RWPE1 (cell line): ENCODE measurements around the gene TMEM50B.
A peak's percentile ranks its signal among the peaks of the same experiment; 100 is the strongest.
"Not testable (repeated sequence)": the region's sequence is repeated elsewhere in the genome, so short reads cannot be mapped to it uniquely, and the experiment has no call there.

Source experiments
- CTCF ChIA-PET: fragments of 350-600 bp; sonication (Branson Sonifier 250); formaldehyde crosslinking; extraction: SDS; loops from one replicate; lab custom pipeline; 2021; lab: Yijun Ruan, JAX
- POLR2A ChIA-PET: fragments of 400-600 bp; formaldehyde crosslinking; extraction: SDS; loops from one replicate; lab custom pipeline; 2020; ENCODE audit warnings: antibody characterized with exemption; ENCODE audit not compliant: low non-redundant PET; lab: Yijun Ruan, JAX
- DNase-seq: peaks from one replicate; pipeline ENCODE4 v3.0.0; 2012; ENCODE audit warnings: low spot score
- H3K27ac ChIP-seq: fragments of 450-650 bp; 2 replicates; pipeline ENCODE4 v1.5.1; 2017
- CTCF ChIP-seq: fragments of 450-650 bp; conservative IDR thresholded peaks from 2 replicates; pipeline ENCODE4 v1.5.1; 2017; ENCODE audit warnings: low read depth, mild to moderate bottlenecking

Gene TMEM50B

GRCh38 chr21:33480481-33481103 is 818 bp upstream of the TMEM50B start:
- POLR2A ChIA-PET: interaction anchor here (1.5 kb wide), 1 partner anchor 11 kb away, joined by 8 read pairs; the partner anchor contains the start of gene DNAJC28
- CTCF ChIA-PET: interaction anchor here (0.6 to 0.7 kb wide), 2 partner anchors 21 to 490 kb away, joined by 3 read pairs; no protein-coding TSS in a partner anchor
- peak overlapping the region; percentile 95 for H3K27ac ChIP-seq
- TF ChIP-seq CTCF: no peak
- no peak for DNase-seq

GRCh38 chr21:33478935-33479678 is 667 bp downstream of the TMEM50B start:
- DNase-seq: peak; percentile 31
- H3K27ac ChIP-seq: peak overlapping the region; percentile 95
- ChIA-PET CTCF (interaction anchor here (0.5 kb wide), 1 partner anchor 232 kb away, joined by 5 read pairs; no protein-coding TSS in a partner anchor), POLR2A (interaction anchor here (1.3 to 1.5 kb wide), 2 partner anchors 12 to 110 kb away, joined by 4 to 8 read pairs; partner anchors contain the start of genes DNAJC28 and DONSON)
- no peak for TF ChIP-seq CTCF

DNA sequence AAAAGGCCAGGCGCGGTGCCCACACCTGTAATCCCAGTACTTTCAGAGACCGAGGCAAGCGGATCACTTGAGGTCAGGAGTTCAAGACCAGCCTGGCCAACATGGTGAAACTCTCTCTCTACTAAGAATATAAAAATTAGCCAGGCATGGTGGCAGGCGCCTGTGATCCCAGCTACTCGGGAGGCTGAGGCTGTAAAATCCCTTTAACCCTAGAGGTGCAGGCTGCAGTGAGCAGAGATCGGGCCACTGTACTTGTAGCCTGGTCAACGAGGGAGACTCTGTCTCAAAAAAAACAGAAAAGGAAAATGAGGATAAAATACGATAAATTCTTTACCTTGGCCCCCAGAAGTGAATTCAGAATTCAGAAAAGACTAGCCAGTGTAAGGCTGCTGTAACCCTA is 1.6 kb downstream of the TMEM50B start:
- no peak for TF ChIP-seq CTCF
- ChIA-PET CTCF (no interaction called here), POLR2A (no interaction called here)
- no peak for DNase-seq
- H3K27ac ChIP-seq: peak overlapping the region; percentile 48

- DNase-seq: no peak
- no peak overlapping the region; the same call in 1 of the 2 replicates for H3K27ac ChIP-seq
- no peak for TF ChIP-seq CTCF
- POLR2A ChIA-PET: interaction anchor here (0.7 kb wide), 1 partner anchor 94 kb away, joined by 3 read pairs; no protein-coding TSS in a partner anchor
- CTCF ChIA-PET: interaction anchor here (0.7 kb wide), 1 partner anchor 116 kb away, joined by 3 read pairs; no protein-coding TSS in a partner anchor
Measured at GRCh38 chr21:33477066-33477465, 2.7 kb downstream of the TMEM50B start.

GRCh38 chr21:33473344-33473743 is 6.4 kb downstream of the TMEM50B start:
- ChIA-PET CTCF (interaction anchor here (0.7 kb wide), 1 partner anchor 133 kb away, joined by 4 read pairs; no protein-coding TSS in a partner anchor), POLR2A (no interaction called here)
- no peak overlapping the region for H3K27ac ChIP-seq
- TF ChIP-seq CTCF: no peak
- no peak for DNase-seq

GRCh38 chr21:33470701-33471100 is 9.1 kb downstream of the TMEM50B start:
- ChIA-PET POLR2A (no interaction called here), CTCF (interaction anchor here (0.6 kb wide), 1 partner anchor 128 kb away, joined by 7 read pairs; no protein-coding TSS in a partner anchor)
- no peak overlapping the region for H3K27ac ChIP-seq
- DNase-seq: no peak
- no peak for TF ChIP-seq CTCF

GRCh38 chr21:33469183-33469582 is 10.6 kb downstream of the TMEM50B start:
- CTCF ChIA-PET, H3K27ac ChIP-seq, DNase-seq, POLR2A ChIA-PET: not testable (repeated sequence)
